Stimulated activated CD4-positive, alpha-beta T cell treated with anti-CD3 and anti-CD28 coated beads, Interleukin-1b, Interleukin-23, amount 100 ng/mL, for 48 hours (primary cell): Measurements from ENCODE around the gene OR5A1.
"Not testable (repeated sequence)": the region's sequence is repeated elsewhere in the genome, so short reads cannot be mapped to it uniquely, and the experiment has no call there.

Experiments
- DNase-seq: peaks from one replicate; pipeline ENCODE4 v3.0.0-alpha.2; 2020

Gene OR5A1

GRCh38 chr11:59436169-59436568 lies at the start of gene OR5A1:
OR5A1 (plus strand) TSS chr11:59436469; CDS start chr11:59443169, 6,700 bp downstream.
- no peak for DNase-seq

- DNase-seq: no peak
Measured at GRCh38 chr11:59394186-59394585, 42.1 kb upstream of the OR5A1 start.

GRCh38 chr11:59400461-59401261 lies 35.6 kb upstream of the OR5A1 start:
- no peak for DNase-seq

GRCh38 chr11:59401262-59401552 lies 35.1 kb upstream of the OR5A1 start:
- DNase-seq: no peak

GRCh38 chr11:59403546-59403945 lies 32.7 kb upstream of the OR5A1 start:
- DNase-seq: no peak

GRCh38 chr11:59413646-59414045 lies 22.6 kb upstream of the OR5A1 start:
- DNase-seq: no peak

- DNase-seq: no peak
Measured at GRCh38 chr11:59415111-59415510, 21.2 kb upstream of the OR5A1 start.

GRCh38 chr11:59416613-59417012 lies 19.7 kb upstream of the OR5A1 start:
- DNase-seq: no peak

- no peak for DNase-seq
Measured at GRCh38 chr11:59417023-59417422, 19.2 kb upstream of the OR5A1 start.

- DNase-seq: no peak
Measured at GRCh38 chr11:59418156-59418555, 18.1 kb upstream of the OR5A1 start.

- DNase-seq: no peak
Measured at GRCh38 chr11:59423835-59424234, 12.4 kb upstream of the OR5A1 start.

- no peak for DNase-seq
Measured at GRCh38 chr11:59425131-59425530, 11.1 kb upstream of the OR5A1 start.

GRCh38 chr11:59426361-59427067 lies 9.8 kb upstream of the OR5A1 start, which contains the start of gene OR5A2:
OR5A2 (minus strand) TSS chr11:59426413; CDS start chr11:59422953, 3,460 bp downstream.
- DNase-seq: no peak

GRCh38 chr11:59427068-59427382 lies 9.2 kb upstream of the OR5A1 start:
- DNase-seq: no peak

- no peak for DNase-seq
Measured at GRCh38 chr11:59429924-59430516, 6.2 kb upstream of the OR5A1 start.

- no peak for DNase-seq
Measured at GRCh38 chr11:59437770-59438169, 1.5 kb downstream of the OR5A1 start.

GRCh38 chr11:59445624-59446023 lies 9.4 kb downstream of the OR5A1 start:
- not testable (repeated sequence) for DNase-seq

- DNase-seq: no peak
Measured at GRCh38 chr11:59448484-59448883, 12.2 kb downstream of the OR5A1 start.

GRCh38 chr11:59456661-59457060 lies 20.4 kb downstream of the OR5A1 start, which contains the start of gene OR4D6:
OR4D6 (plus strand) TSS chr11:59456961; CDS start chr11:59456961, 0 bp downstream.
- DNase-seq: no peak

- DNase-seq: no peak
Measured at GRCh38 chr11:59459916-59460315, 23.6 kb downstream of the OR5A1 start.

GRCh38 chr11:59463190-59463641 lies 26.9 kb downstream of the OR5A1 start:
- DNase-seq: no peak

GRCh38 chr11:59473015-59473414 lies 36.7 kb downstream of the OR5A1 start, which contains the start of gene OR4D10:
OR4D10 (plus strand) TSS chr11:59473315; CDS start chr11:59477430, 4,115 bp downstream.
- DNase-seq: no peak

- no peak for DNase-seq
Measured at GRCh38 chr11:59475176-59475575, 38.9 kb downstream of the OR5A1 start.

GRCh38 chr11:59479906-59480305 lies 43.6 kb downstream of the OR5A1 start:
- DNase-seq: no peak
